GM18861 (cell line): ENCODE data around the gene CHIC1.
"Not testable (repeated sequence)": the region's sequence is repeated elsewhere in the genome, so short reads cannot be mapped to it uniquely, and the experiment has no call there.

Source experiments
- ATAC-seq: cut with Tn5 transposase; IDR thresholded peaks from one replicate; pipeline ENCODE4 v1.9.1; 2021; ENCODE audit not compliant: unreplicated experiment

Gene CHIC1

GRCh38 chrX:73562984-73563737 is at the start of gene CHIC1:
TSS of gene CHIC1 (plus strand) at chrX:73563197. CDS start at chrX:73563285, 88 bp downstream.
- peak; percentile 40 for ATAC-seq

GRCh38 chrX:73522823-73523222 is 40.2 kb upstream of the CHIC1 start:
- ATAC-seq = not testable (repeated sequence)

- no peak for ATAC-seq
Observed at GRCh38 chrX:73524906-73525305, 38.1 kb upstream of the CHIC1 start.

GRCh38 chrX:73525928-73526690 is 36.9 kb upstream of the CHIC1 start:
- ATAC-seq = no peak

GRCh38 chrX:73531655-73532054 is 31.3 kb upstream of the CHIC1 start:
- ATAC-seq = not testable (repeated sequence)

GRCh38 chrX:73556159-73556558 is 6.8 kb upstream of the CHIC1 start:
- ATAC-seq = no peak

- ATAC-seq = no peak
Observed at GRCh38 chrX:73561801-73562200, 1.2 kb upstream of the CHIC1 start.

- peak; percentile 11 for ATAC-seq
Observed at GRCh38 chrX:73562458-73562857, 539 bp upstream of the CHIC1 start.

- peak; percentile 44 for ATAC-seq
Observed at GRCh38 chrX:73563738-73564068, 706 bp downstream of the CHIC1 start.

GRCh38 chrX:73577361-73577760 is 14.4 kb downstream of the CHIC1 start:
- ATAC-seq = no peak

GRCh38 chrX:73581002-73581628 is 18.1 kb downstream of the CHIC1 start:
- no peak for ATAC-seq

- ATAC-seq = not testable (repeated sequence)
Observed at GRCh38 chrX:73597758-73598157, 34.8 kb downstream of the CHIC1 start.

- ATAC-seq = no peak
Observed at GRCh38 chrX:73615022-73615421, 52.0 kb downstream of the CHIC1 start.

- not testable (repeated sequence) for ATAC-seq
Observed at GRCh38 chrX:73641669-73642068, 78.7 kb downstream of the CHIC1 start.

- ATAC-seq = no peak
Observed at GRCh38 chrX:73647212-73647611, 84.2 kb downstream of the CHIC1 start.

GRCh38 chrX:73647632-73648322 is 84.8 kb downstream of the CHIC1 start:
- ATAC-seq = no peak

GRCh38 chrX:73661322-73661721 is 98.3 kb downstream of the CHIC1 start:
- not testable (repeated sequence) for ATAC-seq

GRCh38 chrX:73668779-73669178 is 105.8 kb downstream of the CHIC1 start:
- ATAC-seq = no peak

- no peak for ATAC-seq
Observed at GRCh38 chrX:73681408-73681807, 118.4 kb downstream of the CHIC1 start.

GRCh38 chrX:73683236-73683859 is 120.4 kb downstream of the CHIC1 start:
- ATAC-seq = no peak

GRCh38 chrX:73707014-73707413 is 144.0 kb downstream of the CHIC1 start:
- ATAC-seq = not testable (repeated sequence)
